SU-DHL-6 (cell line): ENCODE measurements around the gene PTPRN2.

Experiments
- H2AFZ ChIP-seq: fragments of 200-600 bp; sonication (generic); 2 replicates; pipeline ENCODE4 v1.6.1; 2014; ENCODE audit warnings: low read depth, mild to moderate bottlenecking, moderate library complexity, mixed read lengths, antibody characterized with exemption, low read length; ENCODE audit not compliant: severe bottlenecking
- H3F3A ChIP-seq: fragments of 200-600 bp; shearing (Covaris generic); 2 replicates; pipeline ENCODE4 v1.6.0; 2016; ENCODE audit warnings: antibody characterized with exemption, mild to moderate bottlenecking; ENCODE audit not compliant: insufficient read depth
- H3K27ac ChIP-seq: fragments of 200-600 bp; sonication (generic); 2 replicates; pipeline ENCODE4 v1.5.1; 2016; ENCODE audit warnings: low read depth, mild to moderate bottlenecking, low read length, moderate library complexity, mixed read lengths
- H3K27me3 ChIP-seq: fragments of 200-600 bp; sonication (generic), shearing (Covaris generic); 2 replicates; pipeline ENCODE4 v1.6.0; 2014; ENCODE audit warnings: mild to moderate bottlenecking, low read length
- H3K36me3 ChIP-seq: fragments of 200-600 bp; sonication (generic); 2 replicates; pipeline ENCODE4 v1.6.1; 2014; ENCODE audit warnings: mild to moderate bottlenecking, low read length, mixed read lengths
- H3K4me2 ChIP-seq: fragments of 300-600, 200-600 bp; shearing (Covaris generic), sonication (generic); 2 replicates; pipeline ENCODE4 v1.6.0; 2014; ENCODE audit warnings: low read length, low read depth, mild to moderate bottlenecking; ENCODE audit not compliant: poor library complexity, severe bottlenecking
- H3K4me3 ChIP-seq: fragments of 200-600 bp; sonication (generic); 2 replicates; pipeline ENCODE4 v1.5.1; 2014; ENCODE audit warnings: antibody characterized with exemption, low read length, mild to moderate bottlenecking, mixed read lengths; ENCODE audit not compliant: insufficient read depth, poor library complexity, severe bottlenecking
- H3K79me2 ChIP-seq: fragments of 200-600 bp; sonication (generic); 2 replicates; pipeline ENCODE4 v1.6.1; 2014; ENCODE audit warnings: mild to moderate bottlenecking, low read length, moderate library complexity; ENCODE audit not compliant: insufficient read depth
- H3K9ac ChIP-seq: fragments of 200-600 bp; sonication (generic); 2 replicates; pipeline ENCODE4 v1.7.0; 2014; ENCODE audit warnings: mild to moderate bottlenecking, low read length
- H3K9me2 ChIP-seq: fragments of 200-600 bp; sonication (generic); replicated peaks from 2 replicates; pipeline ENCODE4 v1.6.1; 2014; ENCODE audit warnings: low read length; ENCODE audit not compliant: insufficient read depth
- H3K9me3 ChIP-seq: fragments of 200-600 bp; sonication (generic); 2 replicates; pipeline ENCODE4 v1.6.1; 2014; ENCODE audit warnings: low read length, mixed read lengths; ENCODE audit not compliant: insufficient read depth
- H4K20me1 ChIP-seq: fragments of 200-600 bp; sonication (generic); 2 replicates; pipeline ENCODE4 v1.6.1; 2014; ENCODE audit warnings: low read depth, mild to moderate bottlenecking, antibody characterized with exemption, low read length, moderate library complexity, mixed read lengths
- CTCF ChIP-seq: fragments of 200-600 bp; sonication (generic); IDR thresholded peaks from one replicate; pipeline ENCODE4 v1.5.1; 2017; ENCODE audit warnings: antibody characterized with exemption, mild to moderate bottlenecking, low read length, moderate library complexity; ENCODE audit not compliant: insufficient read depth, poor library complexity, severe bottlenecking
- EZH2phosphoT487 ChIP-seq: fragments of 200-600 bp; sonication (generic), shearing (Covaris generic); conservative IDR thresholded peaks from 2 replicates; pipeline ENCODE4 v1.6.1; 2018; ENCODE audit warnings: mild to moderate bottlenecking, antibody characterized with exemption, low read length, moderate library complexity, mixed read lengths

Gene PTPRN2

GRCh38 chr7:158581440-158582088 lies 6.1 kb downstream of the PTPRN2 start:
- H3K79me2 ChIP-seq: no peaks in the 10 kb centered on the region
- no peaks in the 10 kb centered on the region for H3K36me3 ChIP-seq
- H3K4me2 ChIP-seq: no peak overlapping the region
- H3K9me2 ChIP-seq: no peaks in the 10 kb centered on the region
- TF ChIP-seq CTCF (no peak), EZH2phosphoT487 (no peak)
- H3K27me3 ChIP-seq: no peaks in the 10 kb centered on the region
- peaks cover 3% of the 10 kb centered on the region; the same call in 1 of the 2 replicates for H3K9me3 ChIP-seq
- H3K4me3 ChIP-seq: no peak overlapping the region
- no peaks in the 10 kb centered on the region for H3F3A ChIP-seq
- no peak overlapping the region for H3K27ac ChIP-seq
- H3K9ac ChIP-seq: no peak overlapping the region
- no peak overlapping the region for H2AFZ ChIP-seq
- H4K20me1 ChIP-seq: no peaks in the 10 kb centered on the region

- Histone ChIP-seq H3K36me3 (no peaks in the 10 kb centered on the region), H4K20me1 (no peaks in the 10 kb centered on the region), H3K4me2 (no peak overlapping the region), H3K9ac (no peak overlapping the region), H3K27ac (no peak overlapping the region), H3K27me3 (no peaks in the 10 kb centered on the region), H3F3A (no peaks in the 10 kb centered on the region), H3K79me2 (no peaks in the 10 kb centered on the region), H3K4me3 (no peak overlapping the region), H3K9me3 (peaks cover 3% of the 10 kb centered on the region; the same call in 1 of the 2 replicates), H3K9me2 (no peaks in the 10 kb centered on the region), H2AFZ (no peak overlapping the region)
- TF ChIP-seq CTCF (no peak), EZH2phosphoT487 (no peak)
These were observed 7.7 kb downstream of the PTPRN2 start for GRCh38 chr7:158579662-158580646.

- no peaks in the 10 kb centered on the region for H3K79me2 ChIP-seq
- H3F3A ChIP-seq: no peaks in the 10 kb centered on the region
- H3K4me2 ChIP-seq: no peak overlapping the region
- H3K27ac ChIP-seq: no peak overlapping the region
- H3K36me3 ChIP-seq: no peaks in the 10 kb centered on the region
- H4K20me1 ChIP-seq: no peaks in the 10 kb centered on the region
- TF ChIP-seq EZH2phosphoT487: no peak
- no peak for TF ChIP-seq CTCF
- peaks cover 3% of the 10 kb centered on the region; the same call in 1 of the 2 replicates for H3K9me3 ChIP-seq
- H3K9ac ChIP-seq: no peak overlapping the region
- no peak overlapping the region for H3K4me3 ChIP-seq
- no peak overlapping the region for H2AFZ ChIP-seq
- no peaks in the 10 kb centered on the region for H3K9me2 ChIP-seq
- H3K27me3 ChIP-seq: no peaks in the 10 kb centered on the region
These were observed 11.4 kb downstream of the PTPRN2 start for GRCh38 chr7:158576050-158576762.
